Uterus (tissue), 2 donors: Measurements from ENCODE around the gene GRM3.

Source experiments
- POLR2A ChIP-seq, 2 donors: fragments of 450-650 bp; IDR thresholded peaks; one replicate each; pipeline ENCODE4 v1.6.1; 2016; ENCODE audit warnings: antibody characterized with exemption in 2 of 2, mild to moderate bottlenecking in 1 of 2, moderate library complexity in 1 of 2
- TF ChIP-seq, protein P1 (sequence below), 4 experiments: fragments of 200-600 bp in 2 of 4; fragments of 450-650 bp in 2 of 4; sonication (generic) in 2 of 4; IDR thresholded peaks; one replicate each; pipeline ENCODE4 v1.5.1; 2016 to 2019; ENCODE audit warnings: antibody characterized with exemption in 4 of 4, mild to moderate bottlenecking in 2 of 4, moderate library complexity in 1 of 4

DNA sequence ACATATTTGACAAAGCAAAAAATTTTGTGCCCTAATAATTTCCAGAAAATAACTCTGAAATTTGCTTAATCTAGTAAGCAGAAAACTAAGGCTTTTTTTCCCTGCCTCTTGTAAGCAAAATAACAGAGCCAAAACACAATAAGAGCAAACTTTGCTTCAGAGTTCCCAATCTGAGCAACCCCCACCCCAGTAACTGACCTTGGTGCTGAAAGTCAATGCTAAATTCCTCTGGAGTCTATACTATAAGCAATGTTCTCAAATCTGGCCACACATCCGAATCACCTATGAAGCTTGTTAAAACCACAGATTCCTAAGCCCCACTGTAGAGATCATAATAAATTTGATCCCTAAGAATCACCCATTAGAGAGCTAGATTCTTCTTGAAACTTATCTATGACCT, 265.2 kb downstream of the GRM3 start:
- no peak for TF ChIP-seq POLR2A (IDR thresholded peaks at IDR 0.05)
- TF ChIP-seq, protein P1, sequence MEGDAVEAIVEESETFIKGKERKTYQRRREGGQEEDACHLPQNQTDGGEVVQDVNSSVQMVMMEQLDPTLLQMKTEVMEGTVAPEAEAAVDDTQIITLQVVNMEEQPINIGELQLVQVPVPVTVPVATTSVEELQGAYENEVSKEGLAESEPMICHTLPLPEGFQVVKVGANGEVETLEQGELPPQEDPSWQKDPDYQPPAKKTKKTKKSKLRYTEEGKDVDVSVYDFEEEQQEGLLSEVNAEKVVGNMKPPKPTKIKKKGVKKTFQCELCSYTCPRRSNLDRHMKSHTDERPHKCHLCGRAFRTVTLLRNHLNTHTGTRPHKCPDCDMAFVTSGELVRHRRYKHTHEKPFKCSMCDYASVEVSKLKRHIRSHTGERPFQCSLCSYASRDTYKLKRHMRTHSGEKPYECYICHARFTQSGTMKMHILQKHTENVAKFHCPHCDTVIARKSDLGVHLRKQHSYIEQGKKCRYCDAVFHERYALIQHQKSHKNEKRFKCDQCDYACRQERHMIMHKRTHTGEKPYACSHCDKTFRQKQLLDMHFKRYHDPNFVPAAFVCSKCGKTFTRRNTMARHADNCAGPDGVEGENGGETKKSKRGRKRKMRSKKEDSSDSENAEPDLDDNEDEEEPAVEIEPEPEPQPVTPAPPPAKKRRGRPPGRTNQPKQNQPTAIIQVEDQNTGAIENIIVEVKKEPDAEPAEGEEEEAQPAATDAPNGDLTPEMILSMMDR (IDR thresholded peaks at IDR 0.05): no peak
